Measurements from ENCODE around the gene PHLPP1. TPM values are rescaled to one million over a fixed set of nuclear protein-coding genes. Genes with fewer than 3 reads are reported as not detected.

The PHLPP1 gene
- total and polyA plus RNA-seq, 9 of the 15 experiments (the other 6 are each of a cell fraction or from before 2014, with no cell fraction given): 0.56 to 9.0 (median 4.5) TPM

DNA sequence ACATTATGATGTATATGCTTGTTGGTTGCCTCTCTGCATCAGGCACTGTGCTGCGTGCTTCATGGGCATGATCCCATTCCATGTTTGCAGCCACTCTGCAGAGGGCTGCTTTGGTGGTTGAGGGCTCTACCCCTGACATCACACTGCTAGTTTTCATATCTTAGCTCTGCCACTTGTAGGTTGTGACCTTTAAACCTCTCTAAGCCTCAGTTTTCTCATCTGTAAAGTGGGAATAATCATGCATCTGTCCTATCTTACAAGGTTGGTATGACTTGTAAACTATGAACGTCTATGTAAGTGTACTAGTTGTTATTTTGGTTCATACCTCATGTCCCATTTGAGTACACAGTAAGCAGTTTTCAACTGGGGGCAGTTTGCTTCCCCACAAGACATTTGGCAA is 260.4 kb downstream of the PHLPP1 start:
- H3K9ac ChIP-seq (ENCODE audit: insufficient read depth in 1 of 2, low read depth in 2 of 2, low read length in 2 of 2): no peak overlapping the region
- intact Hi-C loops (cut with micrococcal nuclease) (no loop called here), in situ Hi-C loops (cut with MboI) (loop anchor here (25.0 kb wide), 1 partner anchor 788 kb away; the partner anchor contains the start of genes PIGN and RELCH)
- WGBS (ENCODE audit: insufficient coverage, low coverage, missing lambda C conversion rate): 51% methylated on average over 2 of the region's 2 CpGs
- no peaks in the 10 kb centered on the region for H3K27me3 ChIP-seq (ENCODE audit: control insufficient read depth in 2 of 2, insufficient read depth in 2 of 2, low read length in 2 of 2)
- CTCF ChIA-PET (ENCODE audit: low intra/inter-chr PET ratio): no interaction called here
- BruUV-seq (replicated peaks): no TSS peak
- TF ChIP-seq RNF219 (CRISPR knock-in tag; IDR thresholded peaks at IDR 0.05): no peak
- TF ChIP-seq ZNF511 (CRISPR knock-in tag; IDR thresholded peaks at IDR 0.05): no peak
- peak; percentile 44 for TF ChIP-seq RBM25 (IDR thresholded peaks at IDR 0.05; ENCODE audit: low read depth, low read length, severe bottlenecking)
- no peak for TF ChIP-seq CEBPG (CRISPR knock-in tag; IDR thresholded peaks at IDR 0.05)
- TF ChIP-seq CEBPG (tag; conservative IDR thresholded peaks at IDR 0.05 in 1 of 2, IDR thresholded peaks at IDR 0.05 in 1 of 2): no peak
- no peak for TF ChIP-seq SP1 (CRISPR knock-in tag; IDR thresholded peaks at IDR 0.05)
- no peak for TF ChIP-seq CC2D1A (IDR thresholded peaks at IDR 0.05)
- no peak for TF ChIP-seq RB1 (IDR thresholded peaks at IDR 0.05; ENCODE audit: low read depth)
- no peak for TF ChIP-seq BRD4 (IDR thresholded peaks at IDR 0.05)
- no peaks in the 10 kb centered on the region for H4K20me1 ChIP-seq (replicated peaks; ENCODE audit: control insufficient read depth, insufficient read depth, low read length)
- H3K4me2 ChIP-seq (ENCODE audit: insufficient read depth, low read length): no peak overlapping the region
- H3K27ac ChIP-seq (ENCODE audit: extremely low read depth, low read depth, low read length): no peak overlapping the region
- H3K9me3 ChIP-seq (replicated peaks; ENCODE audit: control insufficient read depth, insufficient read depth, low read depth, low read length): no peaks in the 10 kb centered on the region
- POLR2A ChIA-PET: no interaction called here
- H2AFZ ChIP-seq (ENCODE audit: low read depth, low read length): no peak overlapping the region
- no peaks in the 10 kb centered on the region for H3K4me1 ChIP-seq (replicated peaks in 1 of 2; ENCODE audit: control insufficient read depth in 2 of 2, insufficient read depth in 2 of 2, low read length in 2 of 2)
- H3K4me3 ChIP-seq: no peak overlapping the region
- DNase-seq (ENCODE audit: extremely low read depth in 1 of 4, low spot score in 3 of 4) (no peak), FAIRE-seq (no peak), ATAC-seq (no peak)
- H3K9me1 ChIP-seq (ENCODE audit: control insufficient read depth, insufficient read depth, low read length): no peaks in the 10 kb centered on the region
- H3K36me3 ChIP-seq (ENCODE audit: control insufficient read depth, insufficient read depth, low read length): peaks cover 12% of the 10 kb centered on the region; the same call in 2 of the 3 replicates
- no peaks in the 10 kb centered on the region for H3K79me2 ChIP-seq (ENCODE audit: control insufficient read depth, insufficient read depth, low read length)
